Ectodermal cell (in vitro differentiated cells): Measurements from ENCODE around the gene PSMF1.
"Not testable (repeated sequence)": the region's sequence is repeated elsewhere in the genome, so short reads cannot be mapped to it uniquely, and the experiment has no call there.

Source experiments
- H3K27ac ChIP-seq: 2 replicates; pipeline ENCODE4 v1.7.0; 2013; ENCODE audit warnings: mild to moderate bottlenecking, low read depth, low read length; ENCODE audit not compliant: insufficient read depth, poor library complexity, severe bottlenecking
- H3K27me3 ChIP-seq: 2 replicates; pipeline ENCODE4 v1.7.0; 2013; ENCODE audit warnings: mild to moderate bottlenecking, low read length; ENCODE audit not compliant: insufficient read depth, control insufficient read depth, poor library complexity, severe bottlenecking
- H3K36me3 ChIP-seq: one replicate; pipeline ENCODE4 v1.7.0; 2013; ENCODE audit warnings: low read length; ENCODE audit not compliant: control insufficient read depth, insufficient read depth
- H3K4me1 ChIP-seq: one replicate; pipeline ENCODE4 v1.7.0; 2013; ENCODE audit warnings: low read length; ENCODE audit not compliant: control insufficient read depth, insufficient read depth
- H3K4me3 ChIP-seq: 2 replicates; pipeline ENCODE4 v1.7.0; 2013; ENCODE audit warnings: low read depth, low read length, control low read depth; ENCODE audit not compliant: insufficient read depth
- H3K9me3 ChIP-seq: 2 replicates; pipeline ENCODE4 v1.7.0; 2013; ENCODE audit warnings: mild to moderate bottlenecking, low read length, moderate library complexity; ENCODE audit not compliant: control insufficient read depth
- WGBS, 2 experiments: methylation state at CpG; one replicate each; pipeline ENCODE4 v1.1.7; 2013; ENCODE audit warnings: missing lambda C conversion rate in 2 of 2; 5-methylcytosine and 5-hydroxymethylcytosine counted together

Gene PSMF1

DNA sequence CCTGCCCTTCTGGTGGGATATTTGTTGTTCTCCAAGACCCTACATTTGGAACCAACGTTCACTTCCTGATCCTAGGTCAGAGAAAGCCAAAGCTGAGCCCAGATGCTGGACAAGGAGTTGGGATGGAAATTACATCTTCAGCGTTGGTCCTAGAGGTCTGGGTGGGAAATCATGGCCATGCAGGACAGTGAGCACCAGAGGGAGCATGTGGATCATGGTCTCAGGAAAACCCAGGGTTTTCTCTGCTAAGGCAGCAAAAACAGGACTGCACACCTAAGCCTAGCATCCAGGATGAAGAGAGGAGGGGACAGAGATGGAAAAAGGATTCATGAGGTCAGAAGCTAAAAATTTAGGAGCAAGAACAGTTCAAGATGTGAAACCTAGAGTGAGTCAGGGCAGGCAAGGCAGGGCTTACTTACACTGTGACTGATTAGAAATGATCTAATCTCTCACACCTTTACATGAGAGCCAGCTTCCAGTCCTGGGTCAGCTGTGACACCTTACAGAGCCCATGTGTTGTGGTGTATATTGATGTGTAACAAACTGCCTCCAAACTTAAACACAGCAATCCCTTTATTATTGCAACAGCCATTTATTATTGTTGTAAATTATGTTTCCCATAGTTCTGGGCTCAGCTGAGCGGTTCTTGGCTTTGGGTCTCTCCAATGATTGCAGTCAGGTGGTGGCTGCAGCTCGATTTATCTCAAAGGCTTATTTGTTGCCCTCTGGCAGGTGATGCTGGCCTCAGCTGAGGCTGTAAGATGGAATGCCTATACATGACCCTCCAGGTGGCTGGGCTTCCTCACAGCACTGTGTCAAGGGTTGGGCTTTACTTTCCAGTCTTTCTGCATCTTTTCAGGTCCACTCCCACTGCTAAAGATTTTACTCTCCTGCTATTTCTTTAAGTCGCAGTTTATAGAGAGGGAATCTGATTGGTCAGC lies 91.3 kb downstream of the PSMF1 start:
- no peak overlapping the region for H3K27ac ChIP-seq
- H3K36me3 ChIP-seq: no peaks in the 10 kb centered on the region
- no peak overlapping the region for H3K4me3 ChIP-seq
- no peaks in the 10 kb centered on the region for H3K9me3 ChIP-seq
- 77 to 81% methylated on average over 4 to 5 of the region's 5 CpGs for WGBS, 2 experiments
- peaks cover 21% of the 10 kb centered on the region for H3K27me3 ChIP-seq
- no peaks in the 10 kb centered on the region for H3K4me1 ChIP-seq

DNA sequence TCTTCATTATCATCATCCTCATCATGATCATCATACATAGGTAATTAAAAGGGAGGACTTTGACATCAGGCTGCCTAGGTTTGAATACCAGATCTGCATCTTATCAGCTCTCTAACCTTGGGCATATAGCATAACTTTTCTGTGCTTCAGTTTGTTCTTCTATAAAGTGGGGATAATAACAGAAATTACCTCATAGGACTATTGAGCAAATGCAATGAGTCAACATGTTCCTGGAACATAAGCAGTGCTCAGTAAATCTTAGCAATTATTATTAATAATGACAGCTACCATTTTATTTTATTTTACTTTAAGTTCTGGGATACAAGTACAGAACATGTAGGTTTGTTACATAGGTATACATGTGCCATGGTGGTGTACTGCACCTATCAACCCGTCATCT lies 92.1 kb downstream of the PSMF1 start:
- no peaks in the 10 kb centered on the region for H3K4me1 ChIP-seq
- WGBS, 2 experiments: 81 to 94% methylated on average over 1 of the region's 1 CpG
- no peaks in the 10 kb centered on the region for H3K36me3 ChIP-seq
- H3K4me3 ChIP-seq: no peak overlapping the region
- H3K9me3 ChIP-seq: no peaks in the 10 kb centered on the region
- no peak overlapping the region for H3K27ac ChIP-seq
- peaks cover 25% of the 10 kb centered on the region for H3K27me3 ChIP-seq

DNA sequence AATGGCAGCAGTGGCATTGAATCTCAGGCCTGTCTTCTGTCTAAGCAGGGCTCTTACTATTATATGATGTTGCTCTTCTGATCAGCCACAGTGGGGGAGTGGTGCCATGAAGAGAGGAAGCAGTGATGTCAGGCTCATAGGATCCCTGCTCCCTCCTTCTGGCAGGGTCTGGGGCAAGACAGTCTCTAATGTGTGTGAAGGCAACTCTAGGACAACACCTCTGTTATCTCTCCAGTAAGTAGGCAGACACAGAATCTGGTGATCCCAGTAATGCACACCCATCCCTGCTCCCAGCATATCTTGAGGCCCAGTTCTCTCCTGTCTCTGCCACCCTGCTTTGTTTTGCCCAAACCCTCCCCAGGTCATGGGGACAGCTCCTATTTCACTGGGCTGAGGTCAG lies 93.6 kb downstream of the PSMF1 start:
- H3K27ac ChIP-seq: no peak overlapping the region
- H3K4me1 ChIP-seq: no peaks in the 10 kb centered on the region
- no peaks in the 10 kb centered on the region for H3K9me3 ChIP-seq
- H3K27me3 ChIP-seq: peaks cover 25% of the 10 kb centered on the region
- no peaks in the 10 kb centered on the region for H3K36me3 ChIP-seq
- H3K4me3 ChIP-seq: no peak overlapping the region

DNA sequence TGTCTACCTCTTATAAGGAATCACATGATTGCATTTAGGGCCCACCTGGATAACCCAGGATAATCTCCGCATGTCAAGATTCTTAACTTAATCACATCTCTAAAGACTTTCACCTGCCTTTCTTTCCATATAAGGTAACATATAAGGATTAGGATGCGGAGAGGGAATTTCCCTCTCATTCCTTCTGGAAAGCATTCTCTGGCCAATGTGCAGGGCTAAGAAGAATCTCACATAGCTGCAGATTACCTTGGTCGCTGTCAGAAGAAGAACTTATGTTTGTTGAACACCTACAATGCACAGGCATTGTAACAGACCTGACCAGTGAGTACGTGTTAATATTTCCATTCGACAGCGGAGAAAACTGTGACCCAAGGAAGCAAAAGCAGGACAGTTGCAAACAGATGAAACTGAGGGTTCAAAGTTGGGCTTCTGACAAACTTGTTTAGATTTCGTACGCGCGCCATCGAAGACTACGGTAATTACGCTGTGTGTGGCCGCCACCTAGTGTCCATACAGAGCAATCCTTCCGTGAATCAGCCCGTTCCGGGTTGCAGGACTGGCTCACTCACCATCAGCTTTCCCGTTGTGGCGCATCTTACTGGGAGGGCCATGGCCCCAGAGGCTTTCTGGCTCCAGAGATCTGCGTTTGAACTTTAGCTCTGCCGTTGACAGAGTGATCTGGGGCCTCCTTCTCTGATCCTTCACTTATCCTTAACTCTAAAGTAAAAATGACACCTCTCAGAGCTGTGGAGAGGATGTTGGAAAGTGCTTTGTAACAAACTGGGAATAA lies 94.4 kb downstream of the PSMF1 start:
- Histone ChIP-seq H3K27me3 (peaks cover 25% of the 10 kb centered on the region), H3K4me3 (no peak overlapping the region), H3K27ac (no peak overlapping the region), H3K36me3 (no peaks in the 10 kb centered on the region), H3K9me3 (no peaks in the 10 kb centered on the region), H3K4me1 (no peaks in the 10 kb centered on the region)
- WGBS, 2 experiments: 11 to 15% methylated on average over 20 to 21 of the region's 21 CpGs

DNA sequence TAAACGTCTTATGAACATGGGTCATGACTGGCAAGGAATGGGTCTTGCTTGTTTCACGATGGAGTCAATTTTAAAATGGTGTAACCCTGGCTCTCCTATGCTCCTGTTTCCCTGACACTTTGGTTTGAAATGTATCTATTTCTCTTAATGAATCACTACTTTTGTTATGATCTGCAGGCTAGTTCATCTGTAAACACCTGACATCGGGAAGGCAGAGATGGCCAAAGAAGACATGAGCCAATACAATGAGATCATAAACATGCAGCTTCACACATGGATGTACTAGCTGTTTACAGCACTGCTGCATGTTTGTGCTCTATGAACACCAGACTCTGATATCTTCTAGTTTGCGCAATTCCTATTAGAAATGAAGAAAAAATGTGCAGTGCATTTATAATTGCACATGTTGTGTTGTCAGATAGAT lies 96.4 kb downstream of the PSMF1 start:
- no peaks in the 10 kb centered on the region for H3K36me3 ChIP-seq
- no peaks in the 10 kb centered on the region for H3K4me1 ChIP-seq
- H3K27ac ChIP-seq: no peak overlapping the region
- no peaks in the 10 kb centered on the region for H3K9me3 ChIP-seq
- peaks cover 25% of the 10 kb centered on the region for H3K27me3 ChIP-seq
- 88 to 93% methylated on average over 4 of the region's 4 CpGs for WGBS, 2 experiments
- no peak overlapping the region for H3K4me3 ChIP-seq

DNA sequence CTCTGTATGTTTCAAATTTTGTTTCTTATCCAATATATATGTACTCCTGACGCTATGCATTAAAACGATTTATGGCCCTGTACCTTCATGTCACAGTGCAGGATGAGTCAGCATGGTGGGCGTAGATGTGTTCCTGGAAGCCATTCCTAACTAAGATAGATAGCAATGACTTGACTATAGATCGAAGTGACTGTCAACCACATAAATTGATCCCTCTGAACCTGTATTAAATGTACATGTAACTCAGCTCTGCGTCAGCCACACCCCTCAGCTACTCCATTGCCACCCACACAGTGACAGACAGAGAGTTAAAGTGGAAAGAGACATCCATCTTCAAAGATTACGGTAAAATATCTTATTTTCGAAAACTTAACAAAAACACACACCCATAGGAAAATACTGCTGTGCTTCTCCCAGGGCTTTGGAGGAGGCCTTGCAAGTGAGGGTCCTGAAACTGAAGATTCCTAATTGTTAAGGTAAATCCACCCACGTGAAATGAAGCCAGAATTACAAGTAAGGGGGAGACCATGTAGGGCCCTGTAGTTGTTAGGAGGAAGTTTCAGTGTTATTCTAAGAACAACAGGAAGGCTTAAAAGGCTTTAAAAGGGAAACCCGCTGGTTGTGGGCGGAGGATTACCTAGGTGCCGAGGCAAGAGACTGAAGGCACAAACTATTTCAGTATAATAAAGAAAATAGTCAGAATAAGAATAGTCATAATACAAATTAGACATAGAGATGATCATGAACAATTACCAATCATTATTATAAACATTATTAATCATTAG lies 97.2 kb downstream of the PSMF1 start:
- Histone ChIP-seq H3K27ac (no peak overlapping the region), H3K4me3 (no peak overlapping the region), H3K9me3 (no peaks in the 10 kb centered on the region), H3K4me1 (no peaks in the 10 kb centered on the region), H3K36me3 (no peaks in the 10 kb centered on the region), H3K27me3 (peaks cover 25% of the 10 kb centered on the region)
- 73 to 83% methylated on average over 7 to 9 of the region's 11 CpGs for WGBS, 2 experiments

DNA sequence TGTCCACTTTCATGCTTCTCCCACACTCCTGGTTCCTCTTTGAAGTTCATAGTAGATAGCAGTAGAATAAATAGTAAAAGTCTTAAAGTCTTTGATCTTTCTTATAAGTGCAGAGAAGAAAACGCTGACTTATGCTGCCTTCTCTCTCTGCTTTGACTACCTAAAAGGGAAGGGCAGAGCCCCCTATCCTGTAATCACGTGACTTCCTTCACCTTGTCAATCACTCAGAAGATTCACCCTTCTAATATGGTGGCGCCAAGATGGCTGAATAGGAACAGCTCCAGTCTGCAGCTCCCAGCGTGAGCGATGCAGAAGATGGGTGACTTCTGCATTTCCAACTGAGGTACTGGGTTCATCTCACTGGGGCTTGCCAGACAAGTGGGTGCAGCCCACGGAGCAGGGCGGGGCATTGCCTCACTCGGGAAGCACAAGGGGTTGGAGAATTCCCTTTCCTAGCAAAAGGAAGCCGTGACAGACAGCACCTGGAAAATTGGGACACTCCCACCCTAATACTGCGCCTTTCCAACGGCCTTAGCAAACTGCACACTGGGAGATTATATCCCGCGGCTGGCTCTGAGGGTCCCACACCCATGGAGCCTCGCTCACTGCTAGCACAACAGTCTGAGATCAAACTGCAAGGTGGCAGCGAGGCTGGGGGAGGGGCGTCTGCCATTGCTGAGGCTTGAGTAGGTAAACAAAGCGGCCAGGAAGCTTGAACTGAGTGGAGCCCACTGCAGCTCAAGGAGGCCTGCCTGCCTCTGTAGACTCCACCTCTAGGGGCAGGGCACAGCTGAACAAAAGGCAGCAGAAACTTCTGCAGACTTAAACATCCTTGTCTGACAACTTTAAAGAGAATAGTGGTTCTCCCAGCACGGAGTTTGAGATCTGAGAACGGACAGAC lies 98.4 kb downstream of the PSMF1 start:
- not testable (repeated sequence) for H3K4me1 ChIP-seq, H3K4me3 ChIP-seq, H3K9me3 ChIP-seq, H3K36me3 ChIP-seq, H3K27ac ChIP-seq
- peaks cover 25% of the 10 kb centered on the region for H3K27me3 ChIP-seq
- WGBS, 2 experiments: 92% methylated on average over 19 of the region's 19 CpGs
